Inflammatory macrophage treated with lipopolysaccharide for 4 hours (primary cell): Measurements from ENCODE around the gene P3R3URF.

Source experiments
- DNase-seq: peaks from one replicate; pipeline ENCODE4 v3.0.0-alpha.2; 2020

The P3R3URF gene

GRCh38 chr1:46131712-46132528 is 44.4 kb downstream of the P3R3URF start:
- DNase-seq, result no peak

- no peak for DNase-seq
Observed at GRCh38 chr1:46131093-46131492, 45.2 kb downstream of the P3R3URF start.

- no peak for DNase-seq
Observed at GRCh38 chr1:46130606-46131005, 45.7 kb downstream of the P3R3URF start.

GRCh38 chr1:46130121-46130520 is 46.2 kb downstream of the P3R3URF start:
- no peak for DNase-seq

GRCh38 chr1:46128344-46128743 is 47.9 kb downstream of the P3R3URF start:
- no peak for DNase-seq
